Stimulated activated CD4-positive, alpha-beta T cell treated with anti-CD3 and anti-CD28 coated beads, Interleukin-4, amount 100 ng/mL, for 4 hours (primary cell): Measurements from ENCODE around the gene MRFAP1L1.
"Not testable (repeated sequence)": the region's sequence is repeated elsewhere in the genome, so short reads cannot be mapped to it uniquely, and the experiment has no call there.

ENCODE experiments used
- DNase-seq, 2 experiments: peaks; one replicate each; pipeline ENCODE4 v3.0.0-alpha.2; 2020

The MRFAP1L1 gene

DNA sequence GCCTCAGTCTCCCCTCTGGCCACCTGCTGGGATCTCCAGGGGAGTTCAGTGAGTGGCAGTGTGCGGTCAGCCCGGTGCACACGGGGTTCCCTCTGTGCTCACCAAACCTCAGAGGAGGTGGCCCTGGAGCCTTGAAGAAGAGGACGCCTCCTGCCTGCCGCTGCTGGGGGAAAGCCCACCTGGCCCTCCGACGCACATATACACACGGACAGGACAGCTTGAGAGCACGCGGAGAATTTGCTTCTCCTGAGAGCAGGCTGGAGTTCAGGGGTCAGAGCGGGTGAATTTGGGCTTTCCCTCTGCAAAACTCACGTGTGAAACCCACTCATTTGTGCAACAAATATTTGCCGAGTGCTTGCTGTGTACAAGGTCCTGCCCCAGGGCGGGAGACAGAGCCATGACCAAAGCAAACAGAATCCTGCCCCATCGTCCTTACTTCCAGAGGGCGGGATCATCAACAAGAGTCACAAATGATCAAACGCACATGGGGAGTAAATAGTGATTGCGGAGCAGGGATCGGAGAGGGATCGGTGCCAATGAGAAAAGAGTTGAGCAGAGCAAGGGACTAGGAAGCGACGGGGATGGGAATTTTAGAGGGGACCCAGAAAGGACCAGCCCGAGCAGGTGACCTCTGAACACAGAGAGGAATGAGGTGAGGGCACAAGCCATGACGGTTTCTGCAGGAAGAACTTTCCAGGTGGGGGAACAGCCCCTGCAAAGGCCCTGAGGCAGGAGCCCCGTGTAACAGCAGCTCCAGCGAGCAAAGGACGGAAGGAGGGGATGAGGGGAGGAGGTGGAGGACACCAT is 23.9 kb upstream of the MRFAP1L1 start:
- no peak for DNase-seq

DNA sequence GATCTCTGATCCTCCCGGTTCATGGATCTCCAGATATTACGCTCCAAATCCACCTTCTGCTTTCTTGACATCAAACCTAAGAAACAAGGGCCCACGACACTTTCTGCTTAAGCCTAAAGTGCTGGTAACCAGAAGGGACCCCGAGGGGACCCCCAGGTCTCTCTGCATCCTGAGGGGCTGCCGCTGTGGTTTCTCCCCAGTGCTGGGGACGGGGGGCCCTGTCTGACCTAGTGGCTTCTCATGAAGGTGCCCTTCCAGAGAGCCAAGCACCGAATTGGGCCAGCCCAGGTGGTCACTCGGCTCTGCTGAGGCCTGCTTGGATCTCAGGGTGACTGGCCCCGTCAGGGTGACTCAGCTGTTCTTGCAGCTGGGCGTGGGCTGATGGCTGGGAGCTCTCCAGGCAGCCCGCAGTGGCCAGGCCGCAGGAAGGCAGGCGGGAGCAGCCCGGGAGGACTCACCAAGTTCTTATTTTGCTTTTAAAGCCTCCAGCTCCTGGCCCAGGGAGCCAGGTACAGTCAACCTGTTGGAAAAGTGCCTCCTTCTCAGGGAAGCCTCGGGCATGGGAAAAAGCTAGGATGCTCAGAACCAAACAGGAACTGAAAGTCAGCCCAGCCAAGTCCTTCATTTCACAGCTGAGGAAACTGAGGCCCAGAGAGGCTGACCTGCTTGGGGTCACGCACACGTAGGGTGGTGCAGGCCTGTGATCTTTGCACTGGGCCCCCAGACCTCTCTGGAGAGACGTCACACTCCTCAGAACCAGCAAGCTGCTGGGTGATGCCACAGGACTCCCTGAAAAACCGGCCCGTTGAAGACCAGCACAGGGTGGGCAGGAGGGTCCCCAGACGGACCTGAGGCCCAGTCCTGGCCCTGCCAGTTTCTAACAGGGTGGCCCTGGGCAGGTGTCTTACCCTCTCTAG is 23.0 kb upstream of the MRFAP1L1 start:
- no peak for DNase-seq

DNA sequence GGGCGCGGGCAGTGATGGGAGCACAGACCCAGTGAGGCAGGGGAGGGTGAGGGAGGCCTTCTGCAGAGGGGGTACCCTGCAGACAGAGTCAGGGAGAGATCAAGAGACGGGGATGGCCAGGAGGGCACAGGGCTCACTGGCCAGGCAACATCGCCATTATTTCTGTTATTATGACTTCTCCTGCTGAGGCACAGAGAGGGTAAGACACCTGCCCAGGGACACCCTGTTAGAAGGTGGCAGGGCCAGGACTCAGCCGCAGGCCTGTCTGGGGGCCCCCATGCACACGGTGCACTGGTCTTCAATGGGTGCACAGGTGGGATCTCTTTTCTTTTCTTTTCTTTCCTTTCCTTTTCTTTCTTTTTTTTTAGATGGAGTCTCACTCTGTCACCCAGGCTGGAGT is 22.1 kb upstream of the MRFAP1L1 start:
- DNase-seq: no peak

DNA sequence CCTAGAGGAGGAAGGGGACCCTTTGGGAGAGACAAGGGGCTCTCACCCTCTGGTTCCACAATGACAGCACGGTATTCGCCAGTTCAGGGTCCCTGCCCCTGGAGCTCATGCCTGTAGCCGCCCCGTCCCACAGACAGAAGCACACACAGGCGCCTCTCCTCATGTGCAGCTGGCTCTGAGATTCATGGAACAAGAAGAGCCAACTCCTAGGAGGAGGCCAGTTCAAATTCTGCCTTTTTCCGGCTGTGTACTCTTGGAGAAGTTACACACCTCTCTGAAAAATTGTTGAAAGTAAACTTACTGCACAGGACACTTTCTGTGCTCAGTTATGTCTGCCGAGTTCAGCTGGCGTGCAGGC is 21.6 kb upstream of the MRFAP1L1 start:
- DNase-seq: no peak

DNA sequence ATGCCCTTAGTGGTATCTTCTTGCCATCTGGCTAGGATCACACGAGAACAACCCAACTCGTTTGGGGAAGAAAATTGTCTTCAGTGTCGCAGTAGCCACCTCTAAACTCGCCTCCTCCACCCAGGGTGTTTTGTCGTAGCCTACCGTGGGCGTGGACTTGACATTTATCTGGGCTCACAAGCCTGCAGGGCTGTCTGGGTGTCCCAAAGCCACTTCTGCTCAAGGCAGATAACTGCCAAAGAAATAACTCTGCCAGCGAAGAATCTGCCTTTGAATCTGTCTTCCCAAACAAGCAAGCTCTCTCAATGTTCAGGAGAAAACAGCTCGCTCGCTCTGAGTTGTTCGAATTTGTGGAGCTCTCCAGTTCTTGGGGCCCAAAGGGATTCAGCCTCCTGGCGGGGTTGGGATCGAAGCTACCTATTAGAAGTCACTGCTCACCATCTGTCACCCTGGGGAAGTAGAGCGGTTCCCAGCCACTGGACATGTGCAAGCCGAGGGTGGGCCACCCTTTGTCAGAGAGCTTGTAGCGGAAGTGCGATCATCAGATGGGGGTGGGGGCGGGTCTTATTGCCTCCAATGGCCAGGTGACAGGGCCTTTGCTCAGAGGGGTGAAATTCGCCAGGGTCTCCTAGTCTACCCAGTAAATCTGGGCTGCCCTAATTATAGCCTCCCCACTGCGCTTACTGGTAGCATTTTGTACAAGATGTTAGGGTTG is 21.1 kb upstream of the MRFAP1L1 start:
- no peak for DNase-seq

DNA sequence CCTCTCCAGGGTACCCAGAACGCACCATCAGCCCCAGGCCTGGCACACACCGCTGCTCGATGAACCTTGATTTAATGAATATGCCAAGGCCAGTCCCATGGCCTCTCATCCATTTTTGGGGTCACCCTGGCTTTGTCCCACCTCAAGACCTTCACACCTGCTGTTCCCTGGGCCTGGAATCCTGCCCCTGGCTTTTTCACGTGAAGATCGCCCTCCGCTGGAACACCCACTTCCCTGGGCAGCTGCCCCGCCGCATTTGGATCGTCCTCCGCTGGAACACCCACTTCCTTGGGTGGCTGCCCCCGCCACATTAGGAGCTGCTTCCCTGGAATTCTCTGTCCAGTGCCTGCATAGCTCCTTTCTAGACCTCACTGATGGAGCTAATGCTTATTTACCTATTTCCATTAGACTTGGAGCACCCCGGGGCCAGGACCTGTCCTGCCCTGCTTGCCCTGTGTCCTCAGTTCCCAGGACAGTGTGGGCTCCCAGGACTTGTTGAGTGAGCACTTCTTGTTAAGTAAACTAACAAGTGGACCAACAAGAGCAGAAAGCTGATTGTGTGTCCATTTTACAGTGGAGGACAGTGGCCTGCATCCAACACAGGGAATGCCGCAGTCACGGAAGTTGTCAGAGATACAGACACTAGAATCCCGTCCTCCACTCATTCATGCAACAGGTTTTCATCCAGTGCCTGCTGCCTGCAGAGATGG is 18.8 kb upstream of the MRFAP1L1 start:
- no peak for DNase-seq

DNA sequence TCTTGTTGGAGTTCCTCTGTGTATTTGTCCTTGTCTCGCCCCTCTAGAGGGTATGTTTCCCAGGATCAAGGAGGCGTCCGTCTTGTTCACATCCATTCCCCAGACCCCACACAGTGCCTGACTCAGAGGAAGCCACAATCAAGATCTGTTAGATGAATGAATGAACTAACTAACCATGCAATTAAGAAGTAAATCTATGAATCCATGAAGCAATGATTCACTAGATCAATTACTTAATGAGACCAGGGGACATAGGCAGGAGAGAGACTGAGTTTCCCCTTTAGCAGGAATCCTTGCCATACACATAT is 18.2 kb upstream of the MRFAP1L1 start:
- no peak for DNase-seq

DNA sequence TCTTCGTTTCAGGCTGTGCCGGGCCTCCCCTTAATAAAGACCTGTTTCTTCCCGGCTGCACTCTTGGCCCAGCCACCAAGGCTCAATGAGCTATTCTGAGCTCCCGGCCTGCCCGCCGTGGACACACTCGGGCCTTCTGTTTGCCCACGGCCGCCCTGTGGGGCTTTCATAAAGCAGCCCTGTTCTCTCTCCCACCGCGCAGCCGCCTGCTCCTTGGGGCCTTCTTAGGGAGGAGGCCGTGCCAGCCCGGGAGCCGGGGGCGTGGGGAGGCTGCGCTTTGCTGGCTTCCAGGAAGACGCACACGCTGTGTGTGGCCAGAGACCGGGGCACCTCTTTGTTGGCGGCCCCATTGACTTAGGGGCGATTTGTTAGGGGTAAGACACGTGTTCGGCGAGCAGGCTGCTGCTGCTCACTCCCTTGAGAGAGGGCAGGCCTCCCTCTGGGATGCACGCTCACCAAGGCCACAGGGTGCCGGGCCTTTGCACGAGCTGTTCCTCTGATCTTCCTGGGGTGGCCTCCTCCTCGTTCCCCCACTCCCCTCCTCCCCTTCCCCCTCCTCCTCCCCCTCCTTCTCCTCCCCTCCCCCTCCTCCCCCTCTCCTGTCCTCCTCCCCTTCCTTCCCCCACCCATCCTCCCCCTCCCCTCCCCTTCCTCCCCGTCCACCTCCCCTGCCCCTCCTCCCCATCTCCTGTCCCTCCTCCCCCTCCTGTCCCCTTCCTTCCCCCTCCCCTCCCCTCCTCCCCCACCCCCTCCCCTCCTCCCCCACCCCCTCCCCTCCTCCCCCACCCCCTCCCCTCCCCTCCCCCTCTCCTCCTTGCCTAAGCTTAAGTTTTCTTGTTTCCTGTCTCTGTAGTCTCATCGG is 17.6 kb upstream of the MRFAP1L1 start:
- no peak for DNase-seq

DNA sequence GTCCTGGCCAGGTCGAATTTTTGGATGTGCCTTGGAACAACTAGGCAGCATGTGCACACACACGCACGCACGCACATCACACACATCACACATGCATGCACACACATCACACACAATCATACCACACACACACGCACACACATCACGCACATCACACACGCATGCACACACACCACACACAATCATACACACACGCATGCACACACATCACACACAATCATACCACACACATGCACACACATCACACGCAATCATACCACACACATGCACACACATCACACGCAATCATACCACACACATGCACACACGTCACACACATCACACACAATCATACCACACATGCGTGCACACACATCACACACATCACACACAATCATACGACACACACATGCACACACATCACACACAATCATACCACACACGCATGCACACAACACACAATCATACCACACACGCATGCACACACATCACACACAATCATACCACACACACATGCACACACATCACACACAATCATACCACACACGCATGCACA is 15.8 kb upstream of the MRFAP1L1 start:
- DNase-seq: not testable (repeated sequence)

DNA sequence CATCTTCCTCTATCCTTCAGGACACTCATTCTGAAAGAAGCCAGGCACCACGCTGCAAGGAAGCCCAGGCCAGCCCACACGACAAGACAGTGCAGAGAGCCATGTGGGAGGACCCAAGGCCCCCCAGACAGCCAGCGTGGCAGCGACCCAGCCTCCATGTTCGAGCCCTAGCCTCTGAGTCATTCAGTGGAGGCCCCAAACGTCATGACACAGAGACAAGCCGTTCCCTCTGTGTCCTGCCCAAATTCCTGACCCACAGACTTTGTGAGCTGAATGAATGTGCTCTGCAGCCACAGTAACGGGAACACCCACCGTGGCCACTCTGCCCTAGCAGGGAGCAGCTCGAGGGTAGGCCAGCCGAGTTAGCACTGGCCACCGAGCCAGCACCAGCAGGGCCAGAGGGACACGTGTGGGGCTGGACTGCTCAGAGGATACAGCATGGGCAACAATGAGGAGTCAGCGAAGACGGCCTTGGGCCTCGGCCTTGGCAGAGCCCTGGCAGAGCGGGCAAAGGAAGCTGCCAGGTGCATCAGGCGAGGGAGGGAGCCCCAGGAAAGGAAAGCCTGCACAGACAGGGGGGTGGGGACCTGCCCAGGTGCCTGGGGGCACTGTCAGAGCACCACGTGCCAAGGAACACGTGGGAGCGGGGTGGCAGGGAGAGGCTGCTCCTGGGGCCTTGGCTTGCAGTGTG is 14.9 kb upstream of the MRFAP1L1 start:
- no peak for DNase-seq

DNA sequence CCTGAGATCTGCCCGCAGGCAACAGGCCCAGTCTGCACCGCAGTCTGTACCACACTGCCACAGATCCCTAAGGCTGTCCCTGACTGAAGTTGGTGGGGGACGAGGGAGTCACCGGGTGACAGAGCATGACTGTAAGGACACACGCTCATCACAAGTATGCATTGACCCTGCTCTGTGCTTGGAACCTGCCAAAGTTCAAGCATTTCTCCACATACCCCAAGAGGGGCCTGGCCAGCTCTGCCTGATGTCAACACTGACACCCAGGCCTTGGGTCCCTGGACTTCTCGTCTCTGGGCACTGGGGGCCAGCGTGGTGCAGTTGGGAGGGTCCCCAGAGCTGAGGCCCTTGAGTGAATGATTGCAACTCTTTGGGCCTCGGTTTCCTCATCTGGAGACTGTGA is 14.2 kb upstream of the MRFAP1L1 start:
- no peak for DNase-seq

DNA sequence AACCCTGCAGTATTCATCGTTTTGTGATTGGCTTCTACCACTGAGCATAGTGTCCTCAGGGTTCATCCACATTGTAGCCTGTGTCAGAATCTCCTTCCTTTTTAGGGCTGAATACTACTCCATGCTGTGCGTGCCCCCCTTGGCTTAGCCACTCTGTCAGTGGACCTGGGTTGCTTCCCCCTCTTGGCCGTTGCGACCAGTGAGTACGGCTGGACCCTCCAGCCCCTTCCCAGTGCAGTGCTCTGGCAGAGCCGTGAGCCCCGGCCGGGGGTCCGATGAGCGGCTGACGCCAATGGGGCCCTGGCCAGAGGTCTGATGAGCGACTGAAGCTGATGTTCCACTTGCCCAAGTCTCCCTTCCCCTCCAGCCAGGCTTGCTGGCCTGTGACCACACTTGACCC is 13.2 kb upstream of the MRFAP1L1 start:
- DNase-seq: no peak

DNA sequence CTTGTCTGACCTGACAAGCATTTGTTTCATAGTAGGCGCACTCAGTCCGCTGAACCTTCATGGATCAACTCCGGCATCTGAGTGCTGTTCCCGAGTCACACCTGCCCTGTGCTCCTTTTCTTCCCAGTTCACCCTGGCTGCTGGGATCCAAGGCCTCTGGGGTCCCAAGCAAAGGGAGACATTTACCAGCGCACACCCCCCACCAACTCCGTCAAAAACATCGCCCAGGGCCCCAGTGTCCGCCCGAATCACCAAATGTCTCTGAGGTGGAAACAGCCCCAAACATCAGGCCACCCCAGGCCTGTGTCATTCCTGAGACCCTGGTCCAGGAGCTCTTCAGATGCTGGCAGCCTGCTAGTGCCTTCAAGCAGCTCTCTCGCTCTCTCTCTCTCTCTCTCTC is 11.5 kb upstream of the MRFAP1L1 start:
- DNase-seq: no peak

DNA sequence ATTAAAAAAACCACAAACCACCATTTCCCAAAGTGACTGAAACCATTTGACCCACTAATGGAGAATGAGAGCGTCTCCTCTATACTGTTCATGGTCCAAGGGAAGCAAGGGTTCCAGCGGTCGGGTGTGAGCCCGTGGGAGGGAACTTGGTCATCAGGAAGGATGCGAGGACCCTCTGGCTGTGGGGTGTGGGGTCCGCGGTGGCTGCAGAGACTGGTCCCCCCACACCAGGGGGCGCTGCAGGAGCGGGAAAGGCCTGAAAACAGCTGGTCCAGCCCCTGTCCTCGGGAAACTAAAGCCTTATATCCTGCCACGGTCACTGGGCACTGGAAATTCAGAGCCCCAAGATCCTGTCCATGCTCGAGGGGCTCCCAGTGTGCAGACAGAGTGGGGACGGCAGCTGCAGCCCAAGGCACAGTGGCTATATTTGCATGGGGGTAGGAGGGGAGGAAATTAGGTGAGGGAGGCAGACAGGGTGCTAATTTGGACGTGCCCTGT is 10.6 kb upstream of the MRFAP1L1 start:
- peak; percentile 67 to 85 for DNase-seq

DNA sequence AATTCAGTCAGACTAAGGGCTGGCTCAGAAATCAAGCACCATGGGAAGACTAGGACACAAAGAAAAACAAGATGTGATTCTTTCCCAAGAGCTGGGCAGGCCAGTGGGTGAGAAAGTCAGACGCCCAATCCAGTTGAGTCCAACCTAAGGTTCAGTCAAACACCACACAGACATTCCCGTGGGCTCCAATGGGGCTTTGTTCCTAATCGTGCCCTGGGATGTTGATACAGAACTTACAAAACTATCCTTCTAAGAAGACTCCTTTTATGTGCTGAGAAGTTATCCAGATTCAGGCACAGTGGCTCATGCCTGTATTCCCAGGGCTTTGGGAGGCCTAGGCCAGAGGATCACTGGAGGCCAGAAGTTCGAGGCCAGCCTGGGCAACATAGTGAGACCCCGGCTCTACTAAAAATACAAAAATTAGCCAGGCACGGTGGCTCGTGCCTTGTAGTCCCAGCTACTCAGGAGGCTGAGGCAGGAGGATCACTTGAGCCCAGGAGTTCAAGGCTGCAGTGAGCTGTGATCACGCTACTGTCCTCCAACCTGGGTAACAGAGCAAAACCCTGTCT is 10.0 kb upstream of the MRFAP1L1 start:
- no peak for DNase-seq

DNA sequence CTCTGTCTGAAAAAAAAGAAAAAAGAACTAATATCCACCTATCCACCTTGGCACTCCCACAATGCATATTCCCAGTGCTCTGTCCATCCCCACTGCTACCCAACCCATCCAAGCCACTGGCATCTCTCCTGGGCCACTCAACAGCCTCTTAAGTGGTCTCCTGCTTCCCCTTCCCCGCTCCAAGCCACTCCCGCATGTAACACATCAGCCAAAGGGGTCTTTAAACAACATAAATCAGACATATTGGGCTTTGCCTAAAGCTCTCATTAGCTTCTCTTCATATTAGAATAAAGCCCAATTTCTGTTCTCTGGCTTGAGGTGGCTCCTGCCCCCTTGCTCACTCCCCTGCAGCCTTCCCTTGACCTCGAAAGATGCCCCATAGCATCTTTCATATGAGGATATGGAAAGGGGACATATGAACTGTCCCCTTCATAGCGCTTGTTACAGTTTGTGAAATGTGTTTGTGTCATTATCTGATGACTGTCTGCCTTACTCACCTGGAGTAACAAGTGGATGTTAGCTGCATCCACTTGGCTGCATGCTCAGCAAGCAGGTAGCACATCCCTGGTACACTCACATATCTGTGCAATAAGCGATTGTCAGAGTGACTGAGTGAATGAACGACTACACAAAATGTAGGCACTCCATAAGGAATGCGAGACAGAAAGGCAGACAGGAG is 9.4 kb upstream of the MRFAP1L1 start:
- DNase-seq: no peak

DNA sequence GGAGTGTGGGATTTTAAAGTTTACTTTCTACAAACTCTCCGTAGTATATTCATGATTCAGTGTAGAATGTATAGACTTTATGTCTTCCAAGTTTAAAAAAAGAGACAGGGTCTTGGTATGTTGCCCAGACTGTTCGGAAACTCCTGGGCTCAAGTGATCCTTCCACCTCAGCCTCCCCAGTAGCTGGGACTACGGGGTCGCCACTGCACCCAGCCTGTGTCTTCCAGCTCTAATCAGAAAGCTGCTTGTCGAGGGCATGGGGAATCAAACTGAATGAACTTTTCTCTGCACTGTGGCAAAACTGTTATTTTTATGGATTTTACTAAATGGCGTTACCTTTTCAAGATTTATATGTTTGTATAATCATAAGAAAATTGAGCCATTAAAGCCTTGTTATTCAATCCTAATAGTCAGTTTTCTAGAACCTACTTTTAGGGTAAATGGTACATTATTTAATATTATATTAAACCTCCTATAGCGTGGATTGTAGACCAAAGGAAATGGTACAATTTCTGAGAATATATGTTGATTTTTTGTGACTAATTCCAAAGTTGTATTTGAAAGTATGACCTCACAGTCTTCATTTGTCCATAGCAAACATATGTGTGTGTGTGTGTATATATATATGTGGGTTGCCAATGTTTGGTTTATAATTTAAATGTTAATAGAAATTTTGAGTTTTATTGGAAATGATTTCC is 7.4 kb upstream of the MRFAP1L1 start:
- no peak for DNase-seq

DNA sequence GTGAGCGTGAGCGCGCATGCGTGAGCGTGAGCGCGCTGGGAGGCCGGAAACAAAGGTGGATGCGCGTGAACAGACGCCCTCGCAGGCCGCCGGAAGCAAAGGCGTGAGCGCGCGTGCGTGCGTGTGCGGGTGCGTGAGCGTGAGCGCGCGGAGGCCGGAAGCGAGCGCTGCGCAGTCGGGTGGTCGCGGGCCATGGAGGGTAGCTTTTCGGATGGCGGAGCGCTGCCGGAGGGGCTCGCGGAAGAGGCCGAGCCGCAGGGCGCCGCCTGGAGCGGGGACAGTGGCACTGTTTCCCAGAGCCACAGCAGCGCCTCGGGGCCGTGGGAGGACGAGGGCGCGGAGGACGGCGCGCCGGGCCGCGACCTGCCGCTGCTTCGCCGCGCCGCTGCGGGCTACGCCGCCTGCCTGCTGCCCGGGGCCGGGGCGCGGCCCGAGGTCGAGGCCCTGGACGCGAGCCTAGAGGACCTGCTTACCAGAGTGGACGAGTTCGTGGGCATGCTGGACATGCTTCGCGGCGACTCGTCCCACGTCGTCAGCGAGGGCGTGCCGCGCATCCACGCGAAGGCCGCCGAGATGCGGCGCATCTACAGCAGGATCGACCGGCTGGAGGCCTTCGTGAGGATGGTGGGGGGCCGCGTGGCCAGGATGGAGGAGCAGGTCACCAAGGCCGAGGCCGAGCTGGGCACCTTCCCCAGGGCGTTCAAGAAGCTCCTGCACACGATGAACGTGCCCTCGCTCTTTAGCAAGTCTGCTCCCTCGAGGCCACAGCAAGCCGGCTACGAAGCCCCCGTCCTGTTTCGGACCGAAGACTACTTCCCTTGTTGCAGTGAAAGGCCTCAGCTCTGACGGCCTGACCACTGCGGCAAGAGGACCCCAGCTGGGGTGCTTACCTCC is 6.6 kb upstream of the MRFAP1L1 start, which contains the start of gene BLOC1S4:
TSS of gene BLOC1S4 (plus strand) at position 157 of the 894 bp plus-strand sequence. CDS start at position 193, 36 bp downstream.
- peak; percentile 83 to 86 for DNase-seq
